Measurements from ENCODE around the gene SOS1.
"Not testable (repeated sequence)": the region's sequence is repeated elsewhere in the genome, so short reads cannot be mapped to it uniquely, and the experiment has no call there.

The SOS1 gene

GRCh38 chr2:39139511-39140237 lies 18.8 kb upstream of the SOS1 start:
- no peak for DNase-seq (ENCODE audit: low read depth in 1 of 2, low spot score in 1 of 2)

GRCh38 chr2:39138837-39139211 lies 18.0 kb upstream of the SOS1 start:
- no peak for DNase-seq (ENCODE audit: low read depth in 1 of 2, low spot score in 1 of 2)

GRCh38 chr2:39138187-39138836 lies 17.5 kb upstream of the SOS1 start:
- DNase-seq (ENCODE audit: low read depth in 1 of 2, low spot score in 1 of 2), result not testable (repeated sequence)

DNA sequence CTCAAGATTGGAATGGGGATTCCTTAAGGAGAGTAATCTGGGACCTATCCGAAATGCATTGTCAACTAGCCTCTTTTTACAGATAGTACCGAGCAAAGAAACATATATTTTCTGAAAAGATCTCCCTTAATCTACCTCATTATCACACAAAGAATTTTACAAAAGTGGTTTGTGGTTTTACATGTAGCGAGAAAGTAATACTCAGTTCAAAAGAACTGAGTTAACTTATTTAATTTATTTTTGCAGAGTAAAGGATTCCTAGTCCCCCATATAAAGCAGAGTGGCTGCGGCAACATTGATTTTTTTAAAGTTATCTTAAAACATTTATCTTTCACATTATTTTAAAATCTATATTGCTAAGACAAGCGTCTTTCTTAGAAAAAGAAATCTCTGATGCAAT lies 15.9 kb upstream of the SOS1 start:
- no peak for DNase-seq (ENCODE audit: low read depth in 1 of 2, low spot score in 1 of 2)

DNA sequence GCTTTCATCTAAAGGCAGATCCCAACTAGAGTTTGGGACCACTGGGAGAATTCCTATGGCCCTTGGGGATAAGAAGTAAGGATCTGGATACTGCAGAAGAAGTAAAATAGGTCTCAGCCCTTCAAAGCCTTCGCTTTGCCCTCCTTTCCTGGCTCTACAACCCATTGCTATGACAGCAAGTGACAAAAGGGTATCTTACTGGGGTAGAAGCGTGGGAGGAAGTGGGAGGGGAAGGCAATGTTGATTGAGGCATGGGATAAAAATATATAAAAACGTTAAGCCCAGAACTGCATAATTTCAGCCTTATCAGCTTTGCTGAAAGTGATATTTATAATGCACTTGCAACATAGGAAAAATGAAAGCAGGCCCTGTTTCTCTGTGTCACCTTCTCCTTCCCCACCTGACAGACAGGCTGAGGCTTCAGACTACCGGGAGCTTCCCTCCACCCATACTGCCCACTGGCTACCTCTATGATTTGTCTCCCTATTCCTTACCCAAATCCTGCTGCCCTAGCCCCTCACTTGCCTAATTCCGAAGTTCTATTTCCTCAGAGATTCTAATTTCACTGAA lies 14.9 kb upstream of the SOS1 start:
- DNase-seq (ENCODE audit: low read depth in 1 of 2, low spot score in 1 of 2), result no peak

- no peak for DNase-seq (ENCODE audit: low read depth in 1 of 2, low spot score in 1 of 2)
Observed at GRCh38 chr2:39133215-39133851, 12.5 kb upstream of the SOS1 start.

- peak in 1 of 2 donors; percentile 58 for DNase-seq (ENCODE audit: low read depth in 1 of 2, low spot score in 1 of 2)
Observed at GRCh38 chr2:39128919-39129391, 8.1 kb upstream of the SOS1 start.

- peak; percentile 15 to 17 for DNase-seq (ENCODE audit: low read depth in 1 of 2, low spot score in 1 of 2)
Observed at GRCh38 chr2:39127973-39128372, 7.1 kb upstream of the SOS1 start.

GRCh38 chr2:39124746-39125057 lies 3.9 kb upstream of the SOS1 start:
- DNase-seq (ENCODE audit: low read depth in 1 of 2, low spot score in 1 of 2), result peak in 1 of 2 donors; percentile 11

DNA sequence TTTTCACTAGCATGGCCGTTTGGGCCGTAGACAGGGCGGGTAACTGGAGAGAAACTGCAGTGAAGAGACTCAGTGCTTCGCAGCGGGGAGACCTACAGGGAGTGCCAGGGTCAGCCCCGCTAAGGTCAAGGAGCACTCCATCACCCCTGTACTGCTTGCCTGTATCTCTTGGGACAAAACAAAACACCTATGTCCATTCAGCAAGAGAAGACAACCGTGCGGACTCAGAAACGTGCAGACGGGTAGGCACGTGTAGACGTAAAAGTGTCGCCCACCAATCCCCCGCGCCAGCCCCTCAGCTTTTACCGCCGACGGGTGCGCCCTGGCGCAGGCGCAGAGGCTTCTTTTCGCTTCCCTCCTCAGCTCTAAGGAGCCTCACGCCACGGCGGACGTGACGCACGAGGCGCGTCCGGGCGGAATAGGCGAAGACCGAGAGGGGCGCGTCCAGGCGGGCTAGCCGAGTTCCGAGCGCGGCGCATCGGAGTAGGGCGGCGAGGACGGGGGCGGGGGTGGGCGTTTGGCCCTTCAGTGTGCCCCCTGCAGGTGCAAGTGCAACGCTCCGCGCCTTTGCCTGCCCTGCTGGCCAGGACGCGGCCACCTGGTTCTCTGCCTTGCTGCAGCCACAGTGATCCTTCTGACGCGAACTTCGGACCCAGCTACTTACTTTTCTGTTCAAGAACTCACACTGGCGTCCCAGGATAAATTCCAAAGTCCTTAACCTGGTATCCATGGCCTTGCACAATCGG lies 3.3 kb upstream of the SOS1 start:
- peak; percentile 90 to 94 for DNase-seq (ENCODE audit: low read depth in 1 of 2, low spot score in 1 of 2)

DNA sequence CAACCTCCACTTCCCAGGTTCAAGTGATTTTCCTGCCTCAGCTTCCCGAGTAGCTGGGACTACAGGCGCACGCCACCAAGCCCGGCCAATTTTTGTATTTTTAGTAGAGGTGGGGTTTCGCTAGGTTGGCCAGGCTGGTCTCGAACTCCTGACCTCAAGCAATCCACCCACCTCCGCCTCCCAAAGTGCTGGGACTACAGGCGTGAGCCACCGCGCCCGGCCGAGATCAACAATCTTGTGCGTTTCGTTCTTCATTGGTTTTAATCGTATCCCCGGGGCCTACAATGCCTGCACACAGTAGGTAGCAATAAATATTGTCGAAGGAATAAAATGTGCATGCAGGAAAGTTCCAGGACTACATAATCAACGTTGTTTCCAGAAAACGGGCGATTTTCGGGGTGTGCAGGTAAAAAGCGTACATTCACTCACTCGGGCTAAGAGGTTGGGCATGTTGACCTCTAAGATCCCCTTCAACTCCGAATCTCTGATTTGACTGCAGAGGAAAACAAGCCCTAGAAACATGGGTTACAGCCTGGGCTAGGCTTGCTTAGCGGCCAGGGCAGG lies 2.7 kb upstream of the SOS1 start:
- no peak for DNase-seq (ENCODE audit: low read depth in 1 of 2, low spot score in 1 of 2)

DNA sequence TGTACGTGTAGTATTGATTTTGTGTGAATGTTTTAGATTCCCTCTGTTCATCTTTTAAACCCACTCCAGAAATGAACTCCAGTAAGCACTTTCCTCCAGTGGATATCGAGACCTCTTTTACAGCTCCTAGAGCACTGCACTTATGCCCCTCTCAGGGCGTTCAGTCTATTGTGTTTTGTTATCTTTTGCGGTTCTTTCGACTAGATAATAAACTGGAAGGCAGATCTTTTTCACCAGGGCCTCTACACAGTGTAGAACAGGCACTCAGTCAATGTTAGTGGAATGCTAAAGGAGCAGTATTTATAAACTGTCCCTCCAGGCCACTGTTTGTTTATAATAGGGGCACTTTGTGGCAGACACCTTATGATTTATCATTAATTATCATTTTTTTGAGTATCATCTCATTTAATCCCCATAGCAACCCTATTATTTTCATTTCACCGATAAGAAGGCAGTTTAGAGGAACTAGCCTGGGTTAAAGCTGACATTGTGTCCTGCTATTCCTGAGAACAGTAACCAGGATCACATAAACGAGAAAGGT lies 742 bp upstream of the SOS1 start:
- DNase-seq (ENCODE audit: low read depth in 1 of 2, low spot score in 1 of 2), result no peak

- no peak for DNase-seq (ENCODE audit: low read depth in 1 of 2, low spot score in 1 of 2)
Observed at GRCh38 chr2:39120521-39120770, 405 bp downstream of the SOS1 start.

DNA sequence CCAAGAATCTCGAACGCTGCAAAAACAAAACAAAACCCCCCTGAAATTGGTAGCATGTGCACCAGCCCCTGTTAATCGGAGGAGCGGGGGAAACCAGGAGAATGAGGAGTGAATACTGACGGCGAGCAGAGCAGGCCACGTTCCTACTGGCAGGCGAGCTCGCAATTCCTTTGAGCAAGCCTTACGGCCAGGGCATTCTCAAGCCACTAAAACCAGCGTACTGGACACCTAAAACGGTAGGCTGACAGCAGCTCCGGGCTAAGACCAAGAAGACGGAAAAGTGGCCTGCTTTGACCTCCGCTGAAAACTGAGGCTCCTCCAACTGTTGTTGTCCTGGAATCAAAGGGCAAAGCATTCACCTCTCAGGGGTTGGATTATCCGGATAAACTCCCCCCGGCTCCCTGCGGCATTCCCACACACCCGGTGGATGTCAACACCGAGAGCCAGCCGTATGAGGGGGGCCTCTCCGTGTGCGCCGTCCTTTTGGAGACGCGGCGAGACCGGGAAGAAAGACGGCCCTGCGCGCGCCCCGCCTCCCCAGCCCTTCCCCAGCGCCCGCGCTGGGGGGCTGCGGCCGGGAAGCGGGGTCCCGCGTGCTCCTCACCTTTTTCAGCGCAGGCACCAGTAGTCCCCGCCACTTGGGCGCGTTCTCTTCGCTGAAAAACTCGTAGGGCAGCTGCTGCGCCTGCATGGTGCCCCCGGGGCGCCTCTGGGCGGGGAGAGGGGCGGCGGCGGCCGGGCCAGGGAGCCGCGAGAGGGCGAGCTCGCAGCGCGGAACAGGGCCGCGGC lies 925 bp downstream of the SOS1 start:
- peak; percentile 43 to 52 for DNase-seq (ENCODE audit: low read depth in 1 of 2, low spot score in 1 of 2)

GRCh38 chr2:39118786-39119499 lies 1.9 kb downstream of the SOS1 start:
- no peak for DNase-seq (ENCODE audit: low read depth in 1 of 2, low spot score in 1 of 2)

DNA sequence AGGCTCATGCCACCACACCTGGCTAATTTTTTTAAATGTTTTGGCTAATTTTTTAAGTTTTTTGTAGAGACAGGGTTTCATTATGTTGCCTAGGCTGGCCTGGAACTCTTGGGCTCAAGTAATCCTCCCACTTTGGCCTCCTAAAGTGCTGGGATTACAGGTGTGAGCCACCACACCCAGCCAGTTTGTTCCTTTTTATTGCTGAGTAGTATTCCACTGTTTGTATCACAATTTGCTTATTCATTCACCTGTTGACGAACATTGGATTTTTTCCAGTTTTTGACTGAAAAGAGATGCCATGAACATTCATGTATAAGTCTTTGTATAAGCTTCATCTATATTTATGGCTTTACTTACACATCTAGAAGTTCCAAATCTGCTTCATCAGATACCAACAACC lies 5.3 kb downstream of the SOS1 start:
- no peak for DNase-seq (ENCODE audit: low read depth in 1 of 2, low spot score in 1 of 2)

- no peak for DNase-seq (ENCODE audit: low read depth in 1 of 2, low spot score in 1 of 2)
Observed at GRCh38 chr2:39114771-39115170, 6.1 kb downstream of the SOS1 start.

DNA sequence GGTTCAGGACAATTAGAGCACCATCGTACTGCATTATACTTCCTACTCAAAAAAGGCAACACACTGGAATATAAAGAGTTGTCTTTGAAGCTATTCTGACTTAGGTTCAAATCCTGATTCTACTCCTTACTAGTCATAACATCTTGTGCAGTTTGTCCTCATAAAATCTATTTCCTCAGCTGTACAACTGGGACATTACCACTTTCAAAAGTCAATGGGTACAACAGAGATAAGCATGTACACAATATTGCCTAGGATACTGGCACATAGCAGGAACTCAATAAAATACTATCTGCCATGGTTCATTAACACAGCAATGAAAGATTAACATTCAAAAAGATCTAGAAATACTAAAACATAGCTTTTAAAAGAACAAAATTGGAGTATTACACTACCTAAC lies 11.3 kb downstream of the SOS1 start:
- no peak for DNase-seq (ENCODE audit: low read depth in 1 of 2, low spot score in 1 of 2)

DNA sequence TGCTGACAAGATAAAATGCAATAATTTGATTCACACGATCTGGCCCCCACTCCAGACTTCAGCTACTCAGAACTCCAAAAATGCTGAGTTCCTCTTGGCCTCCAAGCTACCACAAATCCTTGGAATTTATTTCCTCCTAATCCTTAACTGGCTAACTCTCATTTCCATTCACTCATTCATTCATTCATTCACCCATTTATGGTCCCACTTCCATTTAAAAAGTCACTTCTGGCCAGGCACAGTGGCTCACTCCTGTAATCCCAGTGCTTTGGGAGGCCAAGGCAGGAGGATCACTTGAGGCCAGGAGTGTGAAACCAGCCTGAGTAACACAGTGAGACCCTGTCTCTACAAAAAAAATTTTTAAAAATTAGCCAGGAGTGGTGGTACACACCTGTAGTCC lies 12.5 kb downstream of the SOS1 start:
- DNase-seq (ENCODE audit: low read depth in 1 of 2, low spot score in 1 of 2), result no peak

All from activated T-helper 1 cell treated with anti-CD3 and anti-CD28 coated beads, Interleukin-2, amount 50 U/mL, for 16 hours (primary cell).